Uterus (tissue), 2 donors: Measurements from ENCODE around the gene GALNT12.

Source experiments
- CTCF ChIP-seq, 4 experiments: fragments of 200-600 bp in 2 of 4; fragments of 450-650 bp in 2 of 4; sonication (generic) in 2 of 4; IDR thresholded peaks; one replicate each; pipeline ENCODE4 v1.5.1; 2016 to 2019; ENCODE audit warnings: antibody characterized with exemption in 4 of 4, mild to moderate bottlenecking in 2 of 4, moderate library complexity in 1 of 4
- POLR2A ChIP-seq, 2 donors: fragments of 450-650 bp; IDR thresholded peaks; one replicate each; pipeline ENCODE4 v1.6.1; 2016; ENCODE audit warnings: antibody characterized with exemption in 2 of 2, mild to moderate bottlenecking in 1 of 2, moderate library complexity in 1 of 2

GRCh38 chr9:98789483-98790133 lies 17.9 kb upstream of the GALNT12 start:
- TF ChIP-seq CTCF (IDR thresholded peaks at IDR 0.05) = no peak
- TF ChIP-seq POLR2A (IDR thresholded peaks at IDR 0.05) = no peak
